HG02884 (cell line): Measurements from ENCODE around the gene TRAPPC5.

Experiments used
- ATAC-seq: cut with Tn5 transposase; IDR thresholded peaks from one replicate; pipeline ENCODE4 v1.9.1; 2021; ENCODE audit warnings: mild to moderate bottlenecking, moderate library complexity; ENCODE audit not compliant: unreplicated experiment

TRAPPC5 gene

GRCh38 chr19:7645656-7646425 is 34.8 kb upstream of the TRAPPC5 start:
- ATAC-seq, result no peak

- ATAC-seq, result no peak
Observed at GRCh38 chr19:7646426-7646700, 34.3 kb upstream of the TRAPPC5 start.

- ATAC-seq, result no peak
Observed at GRCh38 chr19:7647156-7647555, 33.5 kb upstream of the TRAPPC5 start.

GRCh38 chr19:7648265-7649014 is 32.2 kb upstream of the TRAPPC5 start:
- no peak for ATAC-seq

- ATAC-seq, result no peak
Observed at GRCh38 chr19:7650148-7650547, 30.5 kb upstream of the TRAPPC5 start.

GRCh38 chr19:7652061-7652641 is 28.5 kb upstream of the TRAPPC5 start:
- ATAC-seq, result no peak

GRCh38 chr19:7654401-7654800 is 26.2 kb upstream of the TRAPPC5 start:
- no peak for ATAC-seq

GRCh38 chr19:7655581-7655980 is 25.1 kb upstream of the TRAPPC5 start:
- ATAC-seq, result no peak

GRCh38 chr19:7657131-7657751 is 23.4 kb upstream of the TRAPPC5 start:
- no peak for ATAC-seq

GRCh38 chr19:7658219-7658686 is 22.4 kb upstream of the TRAPPC5 start:
- ATAC-seq, result no peak

- ATAC-seq, result no peak
Observed at GRCh38 chr19:7661744-7662538, 18.7 kb upstream of the TRAPPC5 start.

- ATAC-seq, result no peak
Observed at GRCh38 chr19:7662657-7663056, 18.0 kb upstream of the TRAPPC5 start.

- ATAC-seq, result no peak
Observed at GRCh38 chr19:7663706-7664105, 16.9 kb upstream of the TRAPPC5 start.

- ATAC-seq, result no peak
Observed at GRCh38 chr19:7665076-7665475, 15.6 kb upstream of the TRAPPC5 start.

- no peak for ATAC-seq
Observed at GRCh38 chr19:7668842-7669241, 11.8 kb upstream of the TRAPPC5 start, which contains the start of gene RETN. Gene RETN, plus strand, starts transcription at chr19:7669049. Its CDS starts 278 bp downstream, at chr19:7669327.

- ATAC-seq, result no peak
Observed at GRCh38 chr19:7669641-7670040, 11.0 kb upstream of the TRAPPC5 start.

GRCh38 chr19:7670150-7670783 is 10.4 kb upstream of the TRAPPC5 start:
- ATAC-seq, result no peak

GRCh38 chr19:7670790-7671189 is 9.8 kb upstream of the TRAPPC5 start:
- no peak for ATAC-seq

- ATAC-seq, result no peak
Observed at GRCh38 chr19:7672522-7672921, 8.1 kb upstream of the TRAPPC5 start.
